Spleen (tissue), 11 donors: Measurements from ENCODE around the gene SEM1. TPM values are rescaled to one million over a fixed set of nuclear protein-coding genes. Genes with fewer than 3 reads are reported as not detected.
"Not testable (repeated sequence)": the region's sequence is repeated elsewhere in the genome, so short reads cannot be mapped to it uniquely, and the experiment has no call there.

Experiments used
- DNase-seq: peaks from one replicate; pipeline ENCODE4 v3.0.0-alpha.2; 2020
- H3K27ac ChIP-seq, 8 donors: fragments of 200-600 bp; sonication (generic) in 7 of 8; 1 replicate in 4 of 8; 2 replicates in 4 of 8; pipeline versions ENCODE4 v1.5.0 to v1.8.0; 2016 to 2021; ENCODE audit warnings: inconsistent platforms in 4 of 8, mild to moderate bottlenecking in 4 of 8, moderate library complexity in 1 of 8
- H3K27me3 ChIP-seq, 7 donors: fragments of 200-600 bp; sonication (generic) in 6 of 7; replicated peaks in 1 of 7; 1 replicate in 4 of 7; 2 replicates in 3 of 7; pipeline versions ENCODE4 v1.5.0 to v1.8.0; 2016 to 2021; ENCODE audit warnings: inconsistent platforms in 3 of 7, mild to moderate bottlenecking in 1 of 7
- H3K36me3 ChIP-seq, 6 donors: fragments of 200-600 bp; sonication (generic) in 5 of 6; 1 replicate in 4 of 6; 2 replicates in 2 of 6; pipeline versions ENCODE4 v1.5.0 to v1.8.0; 2016 to 2021; ENCODE audit warnings: inconsistent platforms in 2 of 6
- H3K4me1 ChIP-seq, 6 donors: fragments of 200-600 bp; sonication (generic) in 5 of 6; 1 replicate in 3 of 6; 2 replicates in 3 of 6; pipeline versions ENCODE4 v1.5.0 to v1.8.0; 2016 to 2021; ENCODE audit warnings: inconsistent platforms in 3 of 6
- H3K4me3 ChIP-seq, 8 donors: fragments of 200-600 bp; sonication (generic) in 7 of 8; 1 replicate in 4 of 8; 2 replicates in 4 of 8; pipeline versions ENCODE4 v1.5.0 to v1.8.0; 2016 to 2021; ENCODE audit warnings: inconsistent platforms in 4 of 8, mild to moderate bottlenecking in 4 of 8, moderate library complexity in 2 of 8
- H3K9me3 ChIP-seq, 8 donors: fragments of 200-600 bp; sonication (generic) in 7 of 8; 1 replicate in 4 of 8; 2 replicates in 4 of 8; pipeline versions ENCODE4 v1.5.0 to v1.8.0; 2016 to 2021; ENCODE audit warnings: inconsistent platforms in 4 of 8
- POLR2A ChIP-seq, 3 donors: fragments of 450-650 bp; IDR thresholded peaks; one replicate each; pipeline ENCODE4 v1.5.1; 2017; ENCODE audit warnings: antibody characterized with exemption in 3 of 3, mild to moderate bottlenecking in 1 of 3
- POLR2AphosphoS5 ChIP-seq, 3 donors: sonication (generic); formaldehyde crosslinking; IDR thresholded peaks; one replicate each; pipeline ENCODE4 v1.5.1; 2017; ENCODE audit warnings: antibody characterized with exemption in 3 of 3
- WGBS, 5 donors: extraction: QIAGEN DNeasy Blood & Tissue Kit in 3 of 5; methylation state at CpG; one replicate each; pipeline versions ENCODE4 v1.1.5 to v1.1.7; 2013 to 2018; 5-methylcytosine and 5-hydroxymethylcytosine counted together
- intact Hi-C: fragments of 100-400 bp; cut with DNase I; formaldehyde crosslinking; loops from one replicate; pipeline ENCODE4 v1.15.0; 2023; ENCODE audit warnings: low total_unique reads
- polyA plus RNA-seq, 3 donors: library from polyadenylated mRNA; stranded (reverse); fragments of 200-250 nt; gene quantifications; one replicate each; pipeline ENCODE4 v1.2.1, GENCODE V29; 2013
- total RNA-seq, 7 donors: library from RNA; depleted of rRNA in 3 of 7; stranded (reverse); fragments of >200 nt in 3 of 7; fragmentation: NEBNext Ultra II Directional in 4 of 7; extraction: Animal tissue kit (Norgen Biotek cat#: 25700) in 4 of 7; gene quantifications; one replicate each; pipeline versions ENCODE4 v1.1.0 to v1.2.1, GENCODE V29; 2016 to 2021
- TF ChIP-seq, protein P1 (sequence below), 11 experiments: fragments of 200-600 bp in 7 of 11; fragments of 450-650 bp in 4 of 11; sonication (generic) in 4 of 11; IDR thresholded peaks in 8 of 11; conservative IDR thresholded peaks in 3 of 11; 1 replicate in 7 of 11; 2 replicates in 4 of 11; pipeline versions ENCODE4 v1.4.0 to v1.8.0; 2016 to 2021; ENCODE audit warnings: antibody characterized with exemption in 11 of 11, inconsistent platforms in 4 of 11, mild to moderate bottlenecking in 1 of 11
- donor health status: healthy with polysubstance abuse.
- donor health status: DM: no; HTN: no; CAD: no; lungs with moderate emphysema.
- donor health status: DM: no; HTN: no; CAD: no.
- donor health status: Bipolar disorder and iron deficiency.
- donor health status: healthy.
- donor health status: DM: no; HTN: no; CAD: no.
- donor health status: DM: yes; HTN: yes; CAD: no.

The SEM1 gene
- total and polyA plus RNA-seq, 10 donors: 15.5 to 78.6 (median 39.9) TPM

GRCh38 chr7:96723622-96724021, 14.0 kb upstream of the SEM1 start:
- TF ChIP-seq POLR2AphosphoS5 (IDR thresholded peaks at IDR 0.05) (no peak), POLR2A (IDR thresholded peaks at IDR 0.05) (no peak)
- TF ChIP-seq, protein P1, sequence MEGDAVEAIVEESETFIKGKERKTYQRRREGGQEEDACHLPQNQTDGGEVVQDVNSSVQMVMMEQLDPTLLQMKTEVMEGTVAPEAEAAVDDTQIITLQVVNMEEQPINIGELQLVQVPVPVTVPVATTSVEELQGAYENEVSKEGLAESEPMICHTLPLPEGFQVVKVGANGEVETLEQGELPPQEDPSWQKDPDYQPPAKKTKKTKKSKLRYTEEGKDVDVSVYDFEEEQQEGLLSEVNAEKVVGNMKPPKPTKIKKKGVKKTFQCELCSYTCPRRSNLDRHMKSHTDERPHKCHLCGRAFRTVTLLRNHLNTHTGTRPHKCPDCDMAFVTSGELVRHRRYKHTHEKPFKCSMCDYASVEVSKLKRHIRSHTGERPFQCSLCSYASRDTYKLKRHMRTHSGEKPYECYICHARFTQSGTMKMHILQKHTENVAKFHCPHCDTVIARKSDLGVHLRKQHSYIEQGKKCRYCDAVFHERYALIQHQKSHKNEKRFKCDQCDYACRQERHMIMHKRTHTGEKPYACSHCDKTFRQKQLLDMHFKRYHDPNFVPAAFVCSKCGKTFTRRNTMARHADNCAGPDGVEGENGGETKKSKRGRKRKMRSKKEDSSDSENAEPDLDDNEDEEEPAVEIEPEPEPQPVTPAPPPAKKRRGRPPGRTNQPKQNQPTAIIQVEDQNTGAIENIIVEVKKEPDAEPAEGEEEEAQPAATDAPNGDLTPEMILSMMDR (IDR thresholded peaks at IDR 0.05 in 8 of 11, conservative IDR thresholded peaks at IDR 0.05 in 3 of 11): no peak
- 35 to 51% (median 46%) methylated on average over 4 of the region's 4 CpGs for WGBS, 5 donors
- Histone ChIP-seq H3K4me3 (no peak overlapping the region), H3K4me1 (no peaks in the 10 kb centered on the region), H3K27ac (no peak overlapping the region), H3K9me3 (no peaks in the 10 kb centered on the region), H3K27me3 (peaks cover 0 to 12% (median 0%) of the 10 kb centered on the region in 7 donors), H3K36me3 (no peaks in the 10 kb centered on the region)
- intact Hi-C loops: no loop called here
- DNase-seq: no peak

DNA sequence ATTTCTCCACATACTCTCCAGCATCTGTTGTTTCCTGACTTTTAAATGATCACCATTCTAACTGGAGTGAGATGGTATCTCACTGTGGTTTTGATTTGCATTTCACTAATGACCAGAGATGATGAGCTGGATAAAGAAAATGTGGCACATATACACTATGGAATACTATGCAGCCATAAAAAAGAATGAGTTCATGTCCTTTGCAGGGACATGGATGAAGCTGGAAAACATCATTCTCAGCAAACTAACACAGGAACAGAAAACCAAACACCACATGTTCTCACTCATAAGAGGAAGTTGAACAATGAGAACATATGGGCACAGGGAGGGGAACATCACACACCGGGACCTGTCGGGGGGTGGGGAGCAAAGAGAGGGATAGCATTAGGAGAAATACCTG, 13.3 kb upstream of the SEM1 start:
- H3K4me1 ChIP-seq, H3K9me3 ChIP-seq, H3K4me3 ChIP-seq, DNase-seq, intact Hi-C loops, H3K36me3 ChIP-seq, H3K27ac ChIP-seq: not testable (repeated sequence)
- WGBS, 5 donors: 68 to 86% (median 79%) methylated on average over 2 of the region's 2 CpGs
- H3K27me3 ChIP-seq: peaks cover 0 to 16% (median 0%) of the 10 kb centered on the region in 7 donors

DNA sequence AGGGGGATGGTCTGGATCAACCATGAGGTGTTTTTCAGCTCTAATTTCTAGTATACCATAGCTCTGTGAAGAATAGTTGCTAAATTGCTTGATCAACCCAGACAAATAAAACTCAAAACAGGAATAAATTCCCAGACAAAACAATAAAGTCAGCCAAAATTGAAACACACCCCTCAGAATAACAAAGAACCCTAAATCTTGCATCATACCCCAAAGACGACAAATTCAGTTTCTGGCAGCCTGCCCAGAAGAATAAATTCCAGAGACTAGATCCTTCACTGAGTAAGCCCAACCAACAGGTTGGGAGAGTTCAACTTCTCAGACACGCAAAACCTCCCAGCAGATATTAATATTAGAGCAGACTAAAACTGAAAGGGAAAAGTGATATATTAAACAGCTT, 11.2 kb upstream of the SEM1 start:
- Histone ChIP-seq H3K4me3 (no peak overlapping the region), H3K4me1 (no peaks in the 10 kb centered on the region), H3K27me3 (peaks cover 0 to 26% (median 0%) of the 10 kb centered on the region in 7 donors), H3K9me3 (peaks cover 0 to 6% (median 0%) of the 10 kb centered on the region in 8 donors), H3K36me3 (no peaks in the 10 kb centered on the region), H3K27ac (no peak overlapping the region)
- TF ChIP-seq, protein P1 (IDR thresholded peaks at IDR 0.05 in 8 of 11, conservative IDR thresholded peaks at IDR 0.05 in 3 of 11): no peak
- TF ChIP-seq POLR2A (IDR thresholded peaks at IDR 0.05) (no peak), POLR2AphosphoS5 (IDR thresholded peaks at IDR 0.05) (no peak)
- WGBS, 5 donors: 51 to 69% (median 63%) methylated on average over 2 of the region's 2 CpGs
- DNase-seq: no peak
- intact Hi-C loops: no loop called here

DNA sequence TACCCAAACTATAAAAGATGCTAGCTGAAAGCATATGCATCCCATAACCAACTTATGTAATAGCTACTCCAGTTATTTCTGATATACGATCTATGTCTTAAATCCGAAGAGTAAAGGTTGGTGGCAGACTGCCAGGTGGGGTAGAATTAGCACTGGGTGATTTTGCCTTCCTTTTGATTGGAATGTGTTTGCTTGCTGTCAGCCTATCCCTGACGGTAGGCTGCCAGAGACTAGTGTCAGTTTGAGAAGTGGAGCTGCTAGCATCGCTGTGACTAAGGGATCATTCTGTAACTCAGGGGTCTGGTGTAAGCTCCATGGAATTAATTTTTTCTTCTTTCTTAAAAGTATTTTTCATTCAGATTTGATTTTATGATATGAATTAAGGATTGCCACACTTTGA, 9.5 kb upstream of the SEM1 start:
- intact Hi-C loops: no loop called here
- Histone ChIP-seq H3K4me3 (no peak overlapping the region), H3K9me3 (peaks cover 0 to 13% (median 0%) of the 10 kb centered on the region in 8 donors), H3K36me3 (no peaks in the 10 kb centered on the region), H3K27me3 (peaks cover 0 to 26% (median 0%) of the 10 kb centered on the region in 7 donors), H3K4me1 (no peaks in the 10 kb centered on the region), H3K27ac (no peak overlapping the region)
- DNase-seq: no peak
- 49 to 57% (median 53%) methylated on average over 4 of the region's 4 CpGs for WGBS, 5 donors
- TF ChIP-seq POLR2A (IDR thresholded peaks at IDR 0.05) (no peak), POLR2AphosphoS5 (IDR thresholded peaks at IDR 0.05) (no peak)
- TF ChIP-seq, protein P1 (IDR thresholded peaks at IDR 0.05 in 8 of 11, conservative IDR thresholded peaks at IDR 0.05 in 3 of 11): no peak
